ENCODE results near the gene HEYL.

DNA sequence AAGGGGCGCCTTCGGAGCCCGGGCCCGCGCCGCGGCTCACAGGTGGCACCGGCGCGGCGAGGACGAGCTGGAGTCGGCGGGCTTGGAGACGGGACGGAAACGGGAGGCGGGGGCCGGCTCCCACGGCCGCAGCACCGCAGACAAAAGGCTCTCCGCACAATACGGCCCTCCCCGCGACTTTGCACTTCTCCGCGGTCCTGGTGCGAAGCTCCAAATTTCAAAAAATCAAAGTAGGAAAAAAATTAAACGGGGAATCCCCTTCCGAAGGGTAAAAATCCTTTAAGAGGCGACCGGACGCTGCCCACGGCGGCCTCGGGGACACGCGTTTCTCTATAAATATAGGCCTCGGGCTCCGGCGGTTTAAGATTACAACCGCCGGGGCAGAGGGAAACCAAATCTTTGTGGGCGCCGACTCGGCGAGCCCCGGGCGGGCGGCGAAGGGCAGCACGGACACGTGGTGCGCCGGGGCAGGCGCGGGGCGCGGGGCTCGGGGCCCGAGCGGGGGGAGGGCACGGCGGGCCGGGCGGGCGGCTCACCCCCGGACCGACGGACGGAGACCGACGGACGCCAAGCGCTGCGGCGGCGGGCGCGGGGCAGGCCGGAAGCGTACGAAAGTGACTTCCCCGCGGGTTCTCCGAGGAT is 63.3 kb downstream of the HEYL start:
- no peak for TF ChIP-seq ZNF274 (IDR thresholded peaks at IDR 0.05; ENCODE audit: low read depth, low read length)
- TF ChIP-seq SUZ12 (IDR thresholded peaks at IDR 0.05; ENCODE audit: extremely low read depth, insufficient read depth, insufficient read length), result no peak
- no peak for TF ChIP-seq YY1 (IDR thresholded peaks at IDR 0.05; ENCODE audit: insufficient read depth, insufficient read length)
